ENCODE data around the gene SYCP2L.
"Not testable (repeated sequence)": the region's sequence is repeated elsewhere in the genome, so short reads cannot be mapped to it uniquely, and the experiment has no call there.

Gene SYCP2L

DNA sequence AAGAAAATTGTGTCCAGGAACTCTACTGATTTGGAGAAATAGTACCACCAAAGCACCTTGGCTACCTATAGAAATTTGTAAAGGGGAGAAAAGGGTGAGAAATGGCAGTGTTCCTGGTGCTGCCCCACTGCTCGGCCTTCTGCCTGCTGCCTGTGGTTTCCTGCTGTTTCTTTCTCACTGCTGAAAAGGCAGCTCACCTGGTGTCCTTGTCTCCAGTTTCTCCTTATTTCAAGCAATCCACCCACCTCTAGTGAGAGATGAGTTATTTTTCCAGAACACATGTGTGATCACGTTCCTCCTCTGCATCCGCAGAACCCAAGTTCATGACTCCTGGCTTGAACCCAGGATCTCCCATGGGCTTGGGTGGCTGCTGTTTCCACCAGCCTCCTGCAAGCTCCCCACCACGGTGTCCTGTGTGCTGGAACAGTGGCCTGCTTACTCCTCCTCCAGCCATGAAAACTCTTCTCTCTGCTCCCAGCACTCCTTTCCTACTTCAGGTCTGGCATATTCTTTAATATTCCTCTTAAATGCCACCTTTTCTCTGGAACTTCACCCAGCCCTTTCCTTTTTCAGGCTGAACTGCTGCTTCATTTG is 108.4 kb downstream of the SYCP2L start:
- H3K27me3 ChIP-seq (ENCODE audit: insufficient read depth, poor library complexity, severe bottlenecking): no peaks in the 10 kb centered on the region
- TF ChIP-seq POLR2AphosphoS5 (IDR thresholded peaks at IDR 0.05; ENCODE audit: low read depth): no peak
- TF ChIP-seq SPI1 (IDR thresholded peaks at IDR 0.05; ENCODE audit: borderline replicate concordance, low read depth): no peak
- TF ChIP-seq, protein P1, sequence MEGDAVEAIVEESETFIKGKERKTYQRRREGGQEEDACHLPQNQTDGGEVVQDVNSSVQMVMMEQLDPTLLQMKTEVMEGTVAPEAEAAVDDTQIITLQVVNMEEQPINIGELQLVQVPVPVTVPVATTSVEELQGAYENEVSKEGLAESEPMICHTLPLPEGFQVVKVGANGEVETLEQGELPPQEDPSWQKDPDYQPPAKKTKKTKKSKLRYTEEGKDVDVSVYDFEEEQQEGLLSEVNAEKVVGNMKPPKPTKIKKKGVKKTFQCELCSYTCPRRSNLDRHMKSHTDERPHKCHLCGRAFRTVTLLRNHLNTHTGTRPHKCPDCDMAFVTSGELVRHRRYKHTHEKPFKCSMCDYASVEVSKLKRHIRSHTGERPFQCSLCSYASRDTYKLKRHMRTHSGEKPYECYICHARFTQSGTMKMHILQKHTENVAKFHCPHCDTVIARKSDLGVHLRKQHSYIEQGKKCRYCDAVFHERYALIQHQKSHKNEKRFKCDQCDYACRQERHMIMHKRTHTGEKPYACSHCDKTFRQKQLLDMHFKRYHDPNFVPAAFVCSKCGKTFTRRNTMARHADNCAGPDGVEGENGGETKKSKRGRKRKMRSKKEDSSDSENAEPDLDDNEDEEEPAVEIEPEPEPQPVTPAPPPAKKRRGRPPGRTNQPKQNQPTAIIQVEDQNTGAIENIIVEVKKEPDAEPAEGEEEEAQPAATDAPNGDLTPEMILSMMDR (IDR thresholded peaks at IDR 0.05; ENCODE audit: insufficient read depth, low read length): no peak
- TF ChIP-seq GABPA (IDR thresholded peaks at IDR 0.05; ENCODE audit: low read depth): no peak
- TF ChIP-seq, protein P2, sequence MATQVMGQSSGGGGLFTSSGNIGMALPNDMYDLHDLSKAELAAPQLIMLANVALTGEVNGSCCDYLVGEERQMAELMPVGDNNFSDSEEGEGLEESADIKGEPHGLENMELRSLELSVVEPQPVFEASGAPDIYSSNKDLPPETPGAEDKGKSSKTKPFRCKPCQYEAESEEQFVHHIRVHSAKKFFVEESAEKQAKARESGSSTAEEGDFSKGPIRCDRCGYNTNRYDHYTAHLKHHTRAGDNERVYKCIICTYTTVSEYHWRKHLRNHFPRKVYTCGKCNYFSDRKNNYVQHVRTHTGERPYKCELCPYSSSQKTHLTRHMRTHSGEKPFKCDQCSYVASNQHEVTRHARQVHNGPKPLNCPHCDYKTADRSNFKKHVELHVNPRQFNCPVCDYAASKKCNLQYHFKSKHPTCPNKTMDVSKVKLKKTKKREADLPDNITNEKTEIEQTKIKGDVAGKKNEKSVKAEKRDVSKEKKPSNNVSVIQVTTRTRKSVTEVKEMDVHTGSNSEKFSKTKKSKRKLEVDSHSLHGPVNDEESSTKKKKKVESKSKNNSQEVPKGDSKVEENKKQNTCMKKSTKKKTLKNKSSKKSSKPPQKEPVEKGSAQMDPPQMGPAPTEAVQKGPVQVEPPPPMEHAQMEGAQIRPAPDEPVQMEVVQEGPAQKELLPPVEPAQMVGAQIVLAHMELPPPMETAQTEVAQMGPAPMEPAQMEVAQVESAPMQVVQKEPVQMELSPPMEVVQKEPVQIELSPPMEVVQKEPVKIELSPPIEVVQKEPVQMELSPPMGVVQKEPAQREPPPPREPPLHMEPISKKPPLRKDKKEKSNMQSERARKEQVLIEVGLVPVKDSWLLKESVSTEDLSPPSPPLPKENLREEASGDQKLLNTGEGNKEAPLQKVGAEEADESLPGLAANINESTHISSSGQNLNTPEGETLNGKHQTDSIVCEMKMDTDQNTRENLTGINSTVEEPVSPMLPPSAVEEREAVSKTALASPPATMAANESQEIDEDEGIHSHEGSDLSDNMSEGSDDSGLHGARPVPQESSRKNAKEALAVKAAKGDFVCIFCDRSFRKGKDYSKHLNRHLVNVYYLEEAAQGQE (IDR thresholded peaks at IDR 0.05; ENCODE audit: insufficient replicate concordance, low read depth): no peak
- DNase-seq (ENCODE audit: low read depth in 1 of 2, low spot score in 1 of 2): no peak

DNA sequence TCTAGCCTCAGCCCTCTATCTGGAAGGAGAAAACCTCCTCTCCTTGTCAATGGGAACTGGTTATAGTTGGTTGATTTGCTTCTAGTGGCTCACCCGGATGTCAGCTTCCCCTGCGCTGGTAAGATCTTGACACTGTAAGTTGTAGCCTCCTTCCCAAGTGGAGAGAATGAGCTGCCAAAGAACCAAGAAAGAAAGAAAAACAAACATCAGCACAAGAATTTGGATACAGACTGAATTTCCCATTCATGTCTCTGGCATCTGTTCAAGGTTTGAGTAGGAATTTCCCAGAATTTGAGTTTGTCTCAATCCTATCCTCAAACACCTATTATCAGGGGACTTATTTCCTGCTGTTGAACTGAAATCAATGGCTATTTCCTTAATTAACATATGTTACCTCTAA is 113.1 kb downstream of the SYCP2L start:
- DNase-seq (ENCODE audit: low read depth in 1 of 2, low spot score in 1 of 2): no peak
- Histone ChIP-seq H3K27me3 (ENCODE audit: insufficient read depth, poor library complexity, severe bottlenecking) (no peaks in the 10 kb centered on the region), H3K27ac (replicated peaks) (no peak overlapping the region), H3K4me3 (replicated peaks; ENCODE audit: insufficient read depth, low read length) (no peak overlapping the region)
- TF ChIP-seq SPI1 (IDR thresholded peaks at IDR 0.05; ENCODE audit: borderline replicate concordance, low read depth) (no peak), POLR2AphosphoS5 (IDR thresholded peaks at IDR 0.05; ENCODE audit: low read depth) (no peak), GABPA (IDR thresholded peaks at IDR 0.05; ENCODE audit: low read depth) (no peak)
- TF ChIP-seq, protein P1 (IDR thresholded peaks at IDR 0.05; ENCODE audit: insufficient read depth, low read length): no peak
- TF ChIP-seq, protein P2 (IDR thresholded peaks at IDR 0.05; ENCODE audit: insufficient replicate concordance, low read depth): no peak

More for the DNA sequence above, 108.4 kb downstream of the SYCP2L start:
- Histone ChIP-seq H3K4me3 (replicated peaks; ENCODE audit: insufficient read depth, low read length) (no peak overlapping the region), H3K27ac (replicated peaks) (no peak overlapping the region)

DNA sequence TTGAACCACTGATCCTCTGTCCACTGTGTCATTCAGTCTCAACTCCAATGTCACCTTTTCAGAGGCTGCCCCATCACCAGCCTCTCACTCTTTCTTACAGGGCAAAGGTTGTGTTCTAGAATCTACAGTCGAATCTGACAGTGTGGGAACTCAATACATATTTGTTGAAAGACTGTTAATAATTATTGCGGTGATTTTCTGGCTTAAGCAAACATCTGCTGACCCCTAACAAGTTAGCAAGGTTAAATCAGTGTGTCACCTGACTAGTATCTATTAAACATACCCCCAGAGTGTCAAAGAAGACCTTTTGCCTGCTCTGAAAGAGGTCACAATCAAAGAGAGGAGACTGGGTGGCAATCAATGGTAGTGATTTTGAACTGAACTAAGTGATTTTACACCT is 115.3 kb downstream of the SYCP2L start:
- no peak for DNase-seq (ENCODE audit: low read depth in 1 of 2, low spot score in 1 of 2)
- H3K4me3 ChIP-seq (replicated peaks; ENCODE audit: insufficient read depth, low read length): no peak overlapping the region
- no peaks in the 10 kb centered on the region for H3K27me3 ChIP-seq (ENCODE audit: insufficient read depth, poor library complexity, severe bottlenecking)
- no peak overlapping the region for H3K27ac ChIP-seq (replicated peaks)
- TF ChIP-seq, protein P1 (IDR thresholded peaks at IDR 0.05; ENCODE audit: insufficient read depth, low read length): no peak
- TF ChIP-seq POLR2AphosphoS5 (IDR thresholded peaks at IDR 0.05; ENCODE audit: low read depth) (no peak), GABPA (IDR thresholded peaks at IDR 0.05; ENCODE audit: low read depth) (no peak), SPI1 (IDR thresholded peaks at IDR 0.05; ENCODE audit: borderline replicate concordance, low read depth) (no peak)
- TF ChIP-seq, protein P2 (IDR thresholded peaks at IDR 0.05; ENCODE audit: insufficient replicate concordance, low read depth): no peak

DNA sequence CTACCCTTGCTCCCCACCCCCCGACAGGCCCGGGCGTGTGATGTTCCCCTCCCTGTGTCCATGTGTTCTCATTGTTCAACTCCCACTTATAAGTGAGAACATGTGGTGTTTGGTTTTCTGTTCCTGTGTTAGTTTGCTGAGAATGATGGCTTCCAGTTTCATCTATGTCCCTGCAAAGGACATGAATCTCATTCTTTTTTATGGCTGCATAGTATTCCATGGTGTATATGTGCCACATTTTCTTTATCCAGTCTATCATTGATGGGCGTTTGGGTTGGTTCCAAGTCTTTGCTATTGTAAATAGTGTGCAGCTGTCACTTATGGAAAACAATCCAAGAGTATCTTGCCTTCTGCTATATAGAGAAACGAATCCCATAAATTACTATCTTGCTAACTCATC is 116.4 kb downstream of the SYCP2L start:
- not testable (repeated sequence) for H3K27me3 ChIP-seq (ENCODE audit: insufficient read depth, poor library complexity, severe bottlenecking); DNase-seq (ENCODE audit: low read depth in 1 of 2, low spot score in 1 of 2); H3K4me3 ChIP-seq (replicated peaks; ENCODE audit: insufficient read depth, low read length); H3K27ac ChIP-seq (replicated peaks)
